ENCODE measurements around the gene C4orf50. TPM values are rescaled to one million over a fixed set of nuclear protein-coding genes. Genes with fewer than 3 reads are reported as not detected.

Gene C4orf50
- total RNA-seq, 2 experiments from 2014 or later = not detected

- Mint-ChIP-seq H3K4me3 (no peak overlapping the region), H3K9me3 (no peaks in the 10 kb centered on the region), H3K27me3 (no peaks in the 10 kb centered on the region), H3K27ac (no peak overlapping the region), H3K4me1 (no peaks in the 10 kb centered on the region), H3K36me3 (no peaks in the 10 kb centered on the region)
- DNase-seq = no peak
Measured at GRCh38 chr4:6030679-6031078, 12.4 kb upstream of the C4orf50 start.

GRCh38 chr4:6029254-6029653 is 11.0 kb upstream of the C4orf50 start:
- DNase-seq = no peak
- Mint-ChIP-seq H3K27me3 (no peaks in the 10 kb centered on the region), H3K4me3 (no peak overlapping the region), H3K9me3 (no peaks in the 10 kb centered on the region), H3K27ac (no peak overlapping the region), H3K36me3 (no peaks in the 10 kb centered on the region), H3K4me1 (no peaks in the 10 kb centered on the region)

- Mint-ChIP-seq H3K4me3 (no peak overlapping the region), H3K4me1 (no peaks in the 10 kb centered on the region), H3K36me3 (no peaks in the 10 kb centered on the region), H3K27me3 (no peaks in the 10 kb centered on the region), H3K27ac (no peak overlapping the region), H3K9me3 (no peaks in the 10 kb centered on the region)
- DNase-seq = no peak
Measured at GRCh38 chr4:6028168-6028567, 9.9 kb upstream of the C4orf50 start.

- Mint-ChIP-seq H3K9me3 (no peaks in the 10 kb centered on the region), H3K27me3 (no peaks in the 10 kb centered on the region), H3K4me3 (no peak overlapping the region), H3K27ac (no peak overlapping the region), H3K36me3 (no peaks in the 10 kb centered on the region), H3K4me1 (no peaks in the 10 kb centered on the region)
- DNase-seq = no peak
Measured at GRCh38 chr4:6027392-6027791, 9.2 kb upstream of the C4orf50 start.

- peaks cover 4% of the 10 kb centered on the region for H3K27me3 Mint-ChIP-seq
- H3K4me3 Mint-ChIP-seq = no peak overlapping the region
- DNase-seq = no peak
- H3K27ac Mint-ChIP-seq = no peak overlapping the region
- no peaks in the 10 kb centered on the region for H3K9me3 Mint-ChIP-seq
- no peaks in the 10 kb centered on the region for H3K36me3 Mint-ChIP-seq
- H3K4me1 Mint-ChIP-seq = no peaks in the 10 kb centered on the region
Measured at GRCh38 chr4:6024313-6024960, 6.2 kb upstream of the C4orf50 start.

- DNase-seq = no peak
- Mint-ChIP-seq H3K27ac (no peak overlapping the region), H3K36me3 (no peaks in the 10 kb centered on the region), H3K4me1 (no peaks in the 10 kb centered on the region), H3K9me3 (no peaks in the 10 kb centered on the region), H3K27me3 (peaks cover 8% of the 10 kb centered on the region), H3K4me3 (no peak overlapping the region)
Measured at GRCh38 chr4:6023731-6024130, 5.5 kb upstream of the C4orf50 start.

- Mint-ChIP-seq H3K36me3 (no peaks in the 10 kb centered on the region), H3K27me3 (peaks cover 8% of the 10 kb centered on the region), H3K9me3 (no peaks in the 10 kb centered on the region), H3K4me3 (no peak overlapping the region), H3K27ac (no peak overlapping the region), H3K4me1 (no peaks in the 10 kb centered on the region)
- no peak for DNase-seq
Measured at GRCh38 chr4:6022607-6023288, 4.5 kb upstream of the C4orf50 start.

GRCh38 chr4:6021831-6022606 is 3.8 kb upstream of the C4orf50 start:
- H3K36me3 Mint-ChIP-seq = no peaks in the 10 kb centered on the region
- DNase-seq = no peak
- H3K4me3 Mint-ChIP-seq = no peak overlapping the region
- peaks cover 8% of the 10 kb centered on the region for H3K27me3 Mint-ChIP-seq
- no peak overlapping the region for H3K27ac Mint-ChIP-seq
- no peaks in the 10 kb centered on the region for H3K9me3 Mint-ChIP-seq
- H3K4me1 Mint-ChIP-seq = no peaks in the 10 kb centered on the region

GRCh38 chr4:6020613-6021012 is 2.4 kb upstream of the C4orf50 start:
- Mint-ChIP-seq H3K27ac (no peak overlapping the region), H3K36me3 (no peaks in the 10 kb centered on the region), H3K4me1 (no peaks in the 10 kb centered on the region), H3K4me3 (no peak overlapping the region), H3K9me3 (no peaks in the 10 kb centered on the region), H3K27me3 (peaks cover 8% of the 10 kb centered on the region)
- DNase-seq = no peak

GRCh38 chr4:6019316-6020263 is 1.4 kb upstream of the C4orf50 start:
- Mint-ChIP-seq H3K36me3 (no peaks in the 10 kb centered on the region), H3K4me3 (no peak overlapping the region), H3K9me3 (no peaks in the 10 kb centered on the region), H3K27me3 (peaks cover 10% of the 10 kb centered on the region), H3K4me1 (no peaks in the 10 kb centered on the region), H3K27ac (no peak overlapping the region)
- DNase-seq = no peak

- Mint-ChIP-seq H3K27me3 (peaks cover 10% of the 10 kb centered on the region), H3K36me3 (no peaks in the 10 kb centered on the region), H3K9me3 (no peaks in the 10 kb centered on the region), H3K4me1 (no peaks in the 10 kb centered on the region), H3K27ac (no peak overlapping the region), H3K4me3 (no peak overlapping the region)
- DNase-seq = no peak
Measured at GRCh38 chr4:6017800-6018199, 431 bp downstream of the C4orf50 start.

GRCh38 chr4:6017030-6017429 is 1.2 kb downstream of the C4orf50 start:
- peaks cover 10% of the 10 kb centered on the region for H3K27me3 Mint-ChIP-seq
- H3K9me3 Mint-ChIP-seq = no peaks in the 10 kb centered on the region
- no peak for DNase-seq
- no peaks in the 10 kb centered on the region for H3K36me3 Mint-ChIP-seq
- H3K27ac Mint-ChIP-seq = no peak overlapping the region
- no peak overlapping the region for H3K4me3 Mint-ChIP-seq
- no peaks in the 10 kb centered on the region for H3K4me1 Mint-ChIP-seq

GRCh38 chr4:6013564-6013963 is 4.7 kb downstream of the C4orf50 start:
- H3K27me3 Mint-ChIP-seq = peaks cover 25% of the 10 kb centered on the region
- H3K4me3 Mint-ChIP-seq = no peak overlapping the region
- no peak for DNase-seq
- no peak overlapping the region for H3K27ac Mint-ChIP-seq
- H3K9me3 Mint-ChIP-seq = no peaks in the 10 kb centered on the region
- no peaks in the 10 kb centered on the region for H3K36me3 Mint-ChIP-seq
- peaks cover 3% of the 10 kb centered on the region for H3K4me1 Mint-ChIP-seq

GRCh38 chr4:6012200-6012599 is 6.0 kb downstream of the C4orf50 start:
- H3K27me3 Mint-ChIP-seq = peaks cover 28% of the 10 kb centered on the region
- no peaks in the 10 kb centered on the region for H3K36me3 Mint-ChIP-seq
- no peak overlapping the region for H3K4me3 Mint-ChIP-seq
- H3K27ac Mint-ChIP-seq = no peak overlapping the region
- H3K9me3 Mint-ChIP-seq = no peaks in the 10 kb centered on the region
- no peak for DNase-seq
- peaks cover 3% of the 10 kb centered on the region for H3K4me1 Mint-ChIP-seq

- Mint-ChIP-seq H3K9me3 (no peaks in the 10 kb centered on the region), H3K36me3 (no peaks in the 10 kb centered on the region), H3K4me3 (no peak overlapping the region), H3K27ac (no peak overlapping the region), H3K27me3 (peaks cover 33% of the 10 kb centered on the region), H3K4me1 (peaks cover 3% of the 10 kb centered on the region)
- no peak for DNase-seq
Measured at GRCh38 chr4:6011686-6012085, 6.5 kb downstream of the C4orf50 start.
